Naive B cell (primary cell): ENCODE measurements around the gene SCYGR3. TPM values are rescaled to one million over a fixed set of nuclear protein-coding genes. Genes with fewer than 3 reads are reported as not detected.
A peak's percentile ranks its signal among the peaks of the same experiment; 100 is the strongest.

Experiments
- ATAC-seq, 2 donors: fragments of 150-1000 bp; cut with Tn5 transposase; 2 replicates each; pipeline ENCODE4 v1.10.0; 2021; ENCODE audit warnings: low read depth in 2 of 2, mild to moderate bottlenecking in 2 of 2, moderate library complexity in 2 of 2
- DNase-seq: peaks from one replicate; pipeline ENCODE4 v3.0.0; 2022
- H3K27ac Mint-ChIP-seq, 6 donors: one replicate each; pipeline ENCODE4 v1.8.0; 2020 to 2022; ENCODE audit warnings: mild to moderate bottlenecking in 6 of 6, mixed read lengths in 6 of 6, moderate library complexity in 5 of 6, inconsistent platforms in 2 of 6
- H3K27me3 Mint-ChIP-seq, 3 donors: one replicate each; pipeline ENCODE4 v1.8.0; 2021 to 2022; ENCODE audit warnings: mixed read lengths in 3 of 3, mild to moderate bottlenecking in 1 of 3
- H3K36me3 Mint-ChIP-seq, 2 donors: one replicate each; pipeline ENCODE4 v1.8.0; 2020 to 2022; ENCODE audit warnings: mixed read lengths in 2 of 2, inconsistent platforms in 1 of 2, mild to moderate bottlenecking in 1 of 2
- H3K4me1 Mint-ChIP-seq, 3 donors: one replicate each; pipeline ENCODE4 v1.8.0; 2020 to 2022; ENCODE audit warnings: mixed read lengths in 3 of 3, inconsistent platforms in 1 of 3, mild to moderate bottlenecking in 1 of 3, moderate library complexity in 1 of 3
- H3K4me3 Mint-ChIP-seq, 8 donors: one replicate each; pipeline ENCODE4 v1.8.0; 2020 to 2022; ENCODE audit warnings: mild to moderate bottlenecking in 8 of 8, mixed read lengths in 8 of 8, moderate library complexity in 8 of 8, inconsistent platforms in 2 of 8
- H3K9me3 Mint-ChIP-seq, 7 donors: one replicate each; pipeline ENCODE4 v1.8.0; 2020 to 2022; ENCODE audit warnings: mixed read lengths in 7 of 7, mild to moderate bottlenecking in 5 of 7, inconsistent platforms in 2 of 7, moderate library complexity in 1 of 7
- polyA plus RNA-seq, 6 donors: library from polyadenylated mRNA; unstranded; fragments of 300-500 nt; fragmentation: Illumina TruSeq; gene quantifications; one replicate each; pipeline ENCODE4 v1.2.3, GENCODE V29; 2021; ENCODE audit warnings: low read depth in 6 of 6

Gene SCYGR3
- polyA plus RNA-seq, 6 donors from 2014 or later = not detected

- Mint-ChIP-seq H3K27me3 (peaks cover 14 to 19% (median 19%) of the 10 kb centered on the region in 3 donors), H3K9me3 (no peaks in the 10 kb centered on the region), H3K4me1 (peaks cover 0 to 3% (median under 1%) of the 10 kb centered on the region in 3 donors), H3K27ac (no peak overlapping the region), H3K36me3 (peaks cover 0 to 2% of the 10 kb centered on the region in 2 donors), H3K4me3 (no peak overlapping the region)
- ATAC-seq = no peak
- no peak for DNase-seq
Observed at GRCh38 chr2:227576110-227576509, 38.5 kb downstream of the SCYGR3 start.

GRCh38 chr2:227570615-227571014 is 44.0 kb downstream of the SCYGR3 start:
- no peak for ATAC-seq
- no peak for DNase-seq
- H3K27ac Mint-ChIP-seq = peak overlapping the region in 2 of 6 donors; percentile 7 to 78

GRCh38 chr2:227568852-227569169 is 45.8 kb downstream of the SCYGR3 start:
- Mint-ChIP-seq H3K4me3 (no peak overlapping the region), H3K4me1 (peaks cover 0 to 16% (median 13%) of the 10 kb centered on the region in 3 donors), H3K27me3 (no peaks in the 10 kb centered on the region), H3K9me3 (no peaks in the 10 kb centered on the region), H3K27ac (no peak overlapping the region), H3K36me3 (no peaks in the 10 kb centered on the region)
- ATAC-seq (no peak), DNase-seq (no peak)

More at GRCh38 chr2:227570615-227571014, 44.0 kb downstream of the SCYGR3 start:
- Mint-ChIP-seq H3K4me3 (no peak overlapping the region), H3K27me3 (no peaks in the 10 kb centered on the region), H3K9me3 (no peaks in the 10 kb centered on the region), H3K36me3 (no peaks in the 10 kb centered on the region), H3K4me1 (peaks cover 0 to 16% (median 10%) of the 10 kb centered on the region in 3 donors)

- H3K9me3 Mint-ChIP-seq = no peaks in the 10 kb centered on the region
- H3K27me3 Mint-ChIP-seq = no peaks in the 10 kb centered on the region
- peak overlapping the region in 2 of 6 donors; percentile 75 to 89 for H3K27ac Mint-ChIP-seq
Observed at GRCh38 chr2:227566012-227566411, 48.6 kb downstream of the SCYGR3 start.

GRCh38 chr2:227565080-227565479 is 49.6 kb downstream of the SCYGR3 start:
- H3K27ac Mint-ChIP-seq = peak overlapping the region in 3 of 6 donors; percentile 13 to 70 (median 43)
- no peaks in the 10 kb centered on the region for H3K36me3 Mint-ChIP-seq
- ATAC-seq (no peak), DNase-seq (no peak)
- H3K4me1 Mint-ChIP-seq = peaks cover 0 to 5% (median 4%) of the 10 kb centered on the region in 3 donors
- no peak overlapping the region for H3K4me3 Mint-ChIP-seq
- H3K9me3 Mint-ChIP-seq = no peaks in the 10 kb centered on the region
- H3K27me3 Mint-ChIP-seq = no peaks in the 10 kb centered on the region

More at GRCh38 chr2:227566012-227566411, 48.6 kb downstream of the SCYGR3 start:
- no peak for ATAC-seq
- H3K4me3 Mint-ChIP-seq = no peak overlapping the region
- no peak for DNase-seq
- H3K4me1 Mint-ChIP-seq = peaks cover 0 to 15% (median 10%) of the 10 kb centered on the region in 3 donors
- no peaks in the 10 kb centered on the region for H3K36me3 Mint-ChIP-seq

Other genes starting within 250 kb of the SCYGR3 start
- under 1 TPM in 1 of 6 donors, not detected in 5; 0.10 TPM for gene TM4SF20, start 235.5 kb downstream of the SCYGR3 start, polyA plus RNA-seq
- gene SCYGR1, start 226.9 kb downstream of the SCYGR3 start, polyA plus RNA-seq = not detected
- gene AGFG1, start 142.7 kb downstream of the SCYGR3 start, polyA plus RNA-seq = 10 to 100 TPM; 17.9 to 38.5 (median 26.6) TPM
- not detected for gene SCYGR2, start 15.9 kb downstream of the SCYGR3 start, polyA plus RNA-seq
- gene SCYGR4, start 2.7 kb upstream of the SCYGR3 start, polyA plus RNA-seq = not detected
- not detected for gene SCYGR5, start 52.0 kb upstream of the SCYGR3 start, polyA plus RNA-seq
- not detected for gene SLC19A3, start 103.2 kb upstream of the SCYGR3 start, polyA plus RNA-seq
- not detected for gene SCYGR6, start 109.9 kb upstream of the SCYGR3 start, polyA plus RNA-seq
- not detected for gene SCYGR7, start 113.5 kb upstream of the SCYGR3 start, polyA plus RNA-seq
- gene SCYGR8, start 131.1 kb upstream of the SCYGR3 start, polyA plus RNA-seq = not detected
- gene CCL20, start 199.0 kb upstream of the SCYGR3 start, polyA plus RNA-seq = under 1 TPM in 1 of 6 donors, not detected in 5; 0.94 TPM